Esophagus squamous epithelium (tissue), 4 donors: ENCODE results near the gene DAGLB.

ENCODE experiments used
- POLR2A ChIP-seq, 4 donors: fragments of 450-650 bp; IDR thresholded peaks; one replicate each; pipeline ENCODE4 v1.6.1; 2017; ENCODE audit warnings: antibody characterized with exemption in 4 of 4, mild to moderate bottlenecking in 4 of 4, moderate library complexity in 3 of 4
- TF ChIP-seq, protein P1 (sequence below), 6 experiments: fragments of 450-650 bp in 4 of 6; fragments of 200-600 bp in 2 of 6; sonication (generic) in 2 of 6; IDR thresholded peaks; one replicate each; pipeline ENCODE4 v1.5.1; 2016 to 2019; ENCODE audit warnings: antibody characterized with exemption in 6 of 6, mild to moderate bottlenecking in 4 of 6, moderate library complexity in 4 of 6

DNA sequence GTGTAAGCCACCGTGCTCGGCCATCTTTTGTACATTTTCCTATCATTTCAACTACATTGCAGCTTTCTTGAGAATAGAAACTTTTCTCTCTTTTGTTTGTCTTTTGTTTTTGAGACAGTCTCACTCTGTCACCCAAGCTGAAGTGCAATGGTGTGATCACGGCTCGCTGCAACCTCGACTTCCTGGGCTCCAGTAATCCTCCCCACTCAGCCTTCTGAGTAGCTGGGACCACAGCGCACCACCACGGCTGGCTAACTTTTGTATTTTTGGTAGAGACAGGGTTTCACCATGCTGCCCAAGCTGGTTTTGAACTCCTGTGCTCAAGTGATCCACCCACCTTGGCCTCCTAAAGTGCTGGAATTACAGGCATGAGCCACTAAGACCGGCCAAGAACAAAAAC, 31.3 kb upstream of the DAGLB start:
- TF ChIP-seq, protein P1, sequence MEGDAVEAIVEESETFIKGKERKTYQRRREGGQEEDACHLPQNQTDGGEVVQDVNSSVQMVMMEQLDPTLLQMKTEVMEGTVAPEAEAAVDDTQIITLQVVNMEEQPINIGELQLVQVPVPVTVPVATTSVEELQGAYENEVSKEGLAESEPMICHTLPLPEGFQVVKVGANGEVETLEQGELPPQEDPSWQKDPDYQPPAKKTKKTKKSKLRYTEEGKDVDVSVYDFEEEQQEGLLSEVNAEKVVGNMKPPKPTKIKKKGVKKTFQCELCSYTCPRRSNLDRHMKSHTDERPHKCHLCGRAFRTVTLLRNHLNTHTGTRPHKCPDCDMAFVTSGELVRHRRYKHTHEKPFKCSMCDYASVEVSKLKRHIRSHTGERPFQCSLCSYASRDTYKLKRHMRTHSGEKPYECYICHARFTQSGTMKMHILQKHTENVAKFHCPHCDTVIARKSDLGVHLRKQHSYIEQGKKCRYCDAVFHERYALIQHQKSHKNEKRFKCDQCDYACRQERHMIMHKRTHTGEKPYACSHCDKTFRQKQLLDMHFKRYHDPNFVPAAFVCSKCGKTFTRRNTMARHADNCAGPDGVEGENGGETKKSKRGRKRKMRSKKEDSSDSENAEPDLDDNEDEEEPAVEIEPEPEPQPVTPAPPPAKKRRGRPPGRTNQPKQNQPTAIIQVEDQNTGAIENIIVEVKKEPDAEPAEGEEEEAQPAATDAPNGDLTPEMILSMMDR (IDR thresholded peaks at IDR 0.05): no peak
- no peak for TF ChIP-seq POLR2A (IDR thresholded peaks at IDR 0.05)
